Measurements from ENCODE around the gene KCNT2. TPM values are rescaled to one million over a fixed set of nuclear protein-coding genes. Genes with fewer than 3 reads are reported as not detected.
"Not testable (repeated sequence)": the region's sequence is repeated elsewhere in the genome, so short reads cannot be mapped to it uniquely, and the experiment has no call there.

The KCNT2 gene
- total RNA-seq, 1 donor, result 0.21 TPM

DNA sequence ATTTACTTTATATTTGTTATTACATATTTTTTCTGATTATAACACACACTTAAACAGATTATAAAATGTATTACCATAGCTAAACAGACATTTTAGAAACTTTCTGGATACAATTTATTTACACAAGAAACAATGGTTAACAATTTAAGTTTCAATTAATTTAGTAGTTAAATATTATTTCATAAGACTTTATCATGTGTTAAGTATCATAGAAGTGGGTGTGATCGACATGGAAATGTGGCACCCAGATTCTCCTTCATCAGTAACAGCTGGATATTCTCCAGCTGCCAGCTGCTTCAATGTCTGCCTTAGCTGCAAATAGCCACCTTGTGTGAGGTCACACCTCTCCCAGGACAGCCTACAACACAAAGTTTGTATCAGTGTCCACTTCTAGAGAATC, 97.8 kb downstream of the KCNT2 start:
- Histone ChIP-seq H3K4me3 (ENCODE audit: low read length) (no peak overlapping the region), H3K4me1 (ENCODE audit: insufficient read depth, low read length) (no peaks in the 10 kb centered on the region), H3K9me3 (ENCODE audit: low read depth, low read length) (no peaks in the 10 kb centered on the region), H3K27me3 (ENCODE audit: insufficient read depth, low read length) (no peaks in the 10 kb centered on the region)

DNA sequence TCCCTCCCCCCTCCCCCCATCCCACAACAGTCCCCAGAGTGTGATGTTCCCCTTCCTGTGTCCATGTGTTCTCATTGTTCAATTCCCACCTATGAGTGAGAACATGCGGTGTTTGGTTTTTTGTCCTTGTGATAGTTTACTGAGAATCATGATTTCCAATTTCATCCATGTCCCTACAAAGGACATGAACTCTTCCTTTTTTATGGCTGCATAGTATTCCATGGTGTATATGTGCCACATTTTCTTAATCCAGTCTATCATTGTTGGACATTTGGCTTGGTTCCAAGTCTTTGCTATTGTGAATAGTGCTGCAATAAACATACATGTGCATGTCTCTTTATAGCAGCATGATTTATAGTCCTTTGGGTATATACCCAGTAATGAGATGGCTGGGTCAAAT, 104.0 kb downstream of the KCNT2 start:
- H3K4me3 ChIP-seq (ENCODE audit: low read length); H3K27me3 ChIP-seq (ENCODE audit: insufficient read depth, low read length); H3K4me1 ChIP-seq (ENCODE audit: insufficient read depth, low read length); H3K9me3 ChIP-seq (ENCODE audit: low read depth, low read length): not testable (repeated sequence)

- Histone ChIP-seq H3K9me3 (ENCODE audit: low read depth, low read length) (no peaks in the 10 kb centered on the region), H3K4me3 (ENCODE audit: low read length) (no peak overlapping the region), H3K4me1 (ENCODE audit: insufficient read depth, low read length) (no peaks in the 10 kb centered on the region), H3K27me3 (ENCODE audit: insufficient read depth, low read length) (no peaks in the 10 kb centered on the region)
Observed at GRCh38 chr1:196502437-196502836, 105.8 kb downstream of the KCNT2 start.

DNA sequence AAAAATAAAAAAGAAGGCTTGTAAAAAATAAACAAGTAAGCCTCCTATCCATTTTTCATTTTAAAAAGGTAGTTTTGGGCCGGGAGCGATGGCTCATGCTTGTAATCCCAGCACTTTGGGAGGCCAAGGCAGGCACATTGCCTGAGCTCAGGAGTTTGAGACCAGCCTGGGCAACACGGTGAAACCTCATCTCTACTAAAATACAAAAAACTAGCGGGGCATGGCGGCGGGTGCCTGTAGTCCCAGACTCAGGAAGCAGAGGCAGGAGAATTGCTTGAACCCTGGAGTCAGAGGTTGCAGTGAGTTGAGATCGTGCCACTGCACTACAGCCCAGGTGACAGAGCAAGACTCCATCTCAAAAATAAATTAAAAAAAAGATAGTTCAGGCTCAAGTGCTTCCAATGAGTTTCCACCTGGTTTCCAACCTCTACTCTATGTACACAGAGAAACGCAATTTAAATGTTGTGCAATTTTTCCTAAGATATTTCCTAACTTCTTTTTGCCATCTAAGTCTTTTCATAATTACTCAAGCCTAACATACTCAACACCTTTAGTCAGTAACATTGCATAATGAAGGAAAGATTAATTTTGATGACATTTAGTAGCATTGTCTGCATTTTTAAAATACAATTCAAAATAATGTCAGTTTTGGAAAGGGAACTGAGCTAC, 106.3 kb downstream of the KCNT2 start:
- H3K4me1 ChIP-seq (ENCODE audit: insufficient read depth, low read length), result no peaks in the 10 kb centered on the region

GRCh38 chr1:196497817-196498216, 110.4 kb downstream of the KCNT2 start:
- H3K4me1 ChIP-seq (ENCODE audit: insufficient read depth, low read length), result no peaks in the 10 kb centered on the region
- no peaks in the 10 kb centered on the region for H3K9me3 ChIP-seq (ENCODE audit: low read depth, low read length)
- H3K27me3 ChIP-seq (ENCODE audit: insufficient read depth, low read length), result no peaks in the 10 kb centered on the region
- H3K4me3 ChIP-seq (ENCODE audit: low read length), result no peak overlapping the region

More for the DNA sequence above, 106.3 kb downstream of the KCNT2 start:
- H3K9me3 ChIP-seq (ENCODE audit: low read depth, low read length), result no peaks in the 10 kb centered on the region
- no peaks in the 10 kb centered on the region for H3K27me3 ChIP-seq (ENCODE audit: insufficient read depth, low read length)
- no peak overlapping the region for H3K4me3 ChIP-seq (ENCODE audit: low read length)

DNA sequence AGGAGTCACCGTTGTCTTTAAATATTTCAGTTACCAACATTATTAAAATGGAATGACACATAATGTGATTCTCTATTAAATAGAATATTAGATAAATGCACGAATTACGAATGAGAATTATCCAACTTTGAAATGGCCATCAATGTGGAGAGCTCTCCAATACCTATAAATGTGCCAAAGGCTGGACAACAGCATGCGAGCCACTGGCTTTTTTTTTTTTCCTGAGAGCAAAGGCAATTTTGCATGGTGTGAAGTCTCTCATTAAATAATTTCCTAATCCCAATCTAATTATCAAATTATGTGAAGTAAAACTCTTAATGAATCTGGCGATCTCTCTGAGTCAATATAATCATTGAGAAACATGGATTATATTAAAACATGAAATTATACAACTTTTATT, 113.5 kb downstream of the KCNT2 start:
- no peaks in the 10 kb centered on the region for H3K27me3 ChIP-seq (ENCODE audit: insufficient read depth, low read length)
- no peaks in the 10 kb centered on the region for H3K4me1 ChIP-seq (ENCODE audit: insufficient read depth, low read length)
- H3K4me3 ChIP-seq (ENCODE audit: low read length), result no peak overlapping the region
- no peaks in the 10 kb centered on the region for H3K9me3 ChIP-seq (ENCODE audit: low read depth, low read length)

DNA sequence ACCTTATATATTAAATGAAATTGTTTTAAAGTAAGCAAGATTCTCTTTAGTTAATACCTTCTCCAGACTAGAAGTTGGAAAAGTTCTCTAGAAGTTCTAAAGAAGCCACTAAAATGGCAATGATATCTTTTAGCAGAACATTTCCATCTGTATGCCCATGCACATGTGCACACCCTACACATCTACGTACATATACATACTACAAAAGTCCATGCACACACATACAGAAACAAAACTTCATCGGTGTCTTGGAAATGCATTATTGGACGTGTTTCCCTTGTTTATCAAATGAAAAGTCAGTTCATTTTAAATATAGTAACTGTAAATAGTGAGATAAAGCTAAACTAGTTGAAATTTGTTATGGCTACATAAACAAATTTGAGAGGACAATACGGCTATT, 114.4 kb downstream of the KCNT2 start:
- Histone ChIP-seq H3K9me3 (ENCODE audit: low read depth, low read length) (no peaks in the 10 kb centered on the region), H3K27me3 (ENCODE audit: insufficient read depth, low read length) (no peaks in the 10 kb centered on the region), H3K4me3 (ENCODE audit: low read length) (no peak overlapping the region), H3K4me1 (ENCODE audit: insufficient read depth, low read length) (no peaks in the 10 kb centered on the region)

DNA sequence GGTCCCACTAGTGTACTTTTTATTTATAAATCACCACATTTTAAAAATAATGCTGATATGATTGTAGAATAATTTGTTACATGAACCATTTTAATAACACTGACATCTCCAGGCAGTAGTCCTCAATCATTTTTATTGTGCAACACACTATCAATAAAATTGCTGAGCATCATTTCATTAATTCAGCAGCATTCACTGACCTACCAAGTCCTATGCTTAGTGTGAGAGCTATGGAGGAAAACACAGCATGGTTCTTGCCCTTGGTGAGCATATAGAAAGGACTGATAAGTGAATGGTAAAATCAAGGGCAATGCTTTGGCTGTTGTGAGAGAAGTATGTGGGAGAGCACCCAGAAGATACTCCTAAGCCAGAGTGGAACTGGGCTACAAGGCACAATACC, 119.7 kb downstream of the KCNT2 start:
- Histone ChIP-seq H3K4me1 (ENCODE audit: insufficient read depth, low read length) (no peaks in the 10 kb centered on the region), H3K9me3 (ENCODE audit: low read depth, low read length) (no peaks in the 10 kb centered on the region), H3K27me3 (ENCODE audit: insufficient read depth, low read length) (no peaks in the 10 kb centered on the region), H3K4me3 (ENCODE audit: low read length) (no peak overlapping the region)

DNA sequence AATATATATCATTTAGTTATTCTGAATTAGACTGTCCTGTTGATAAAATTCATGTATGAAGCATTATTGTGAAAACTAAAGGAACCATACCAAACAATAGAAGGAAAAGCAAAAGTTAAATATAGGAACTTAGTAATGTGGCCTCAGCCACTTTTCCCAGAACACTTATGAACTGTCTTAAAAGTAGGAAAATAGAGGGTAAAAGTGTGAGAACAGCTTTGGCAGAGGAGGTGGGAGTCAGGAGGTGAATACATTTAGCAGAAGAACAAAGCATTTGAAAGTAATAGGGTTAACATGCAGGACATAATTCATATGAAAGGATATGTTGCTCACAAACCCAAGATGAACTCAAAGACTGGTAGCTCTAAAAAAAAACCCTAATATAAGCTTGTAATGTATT, 121.9 kb downstream of the KCNT2 start:
- H3K9me3 ChIP-seq (ENCODE audit: low read depth, low read length), result no peaks in the 10 kb centered on the region
- H3K27me3 ChIP-seq (ENCODE audit: insufficient read depth, low read length), result no peaks in the 10 kb centered on the region
- H3K4me3 ChIP-seq (ENCODE audit: low read length), result no peak overlapping the region

DNA sequence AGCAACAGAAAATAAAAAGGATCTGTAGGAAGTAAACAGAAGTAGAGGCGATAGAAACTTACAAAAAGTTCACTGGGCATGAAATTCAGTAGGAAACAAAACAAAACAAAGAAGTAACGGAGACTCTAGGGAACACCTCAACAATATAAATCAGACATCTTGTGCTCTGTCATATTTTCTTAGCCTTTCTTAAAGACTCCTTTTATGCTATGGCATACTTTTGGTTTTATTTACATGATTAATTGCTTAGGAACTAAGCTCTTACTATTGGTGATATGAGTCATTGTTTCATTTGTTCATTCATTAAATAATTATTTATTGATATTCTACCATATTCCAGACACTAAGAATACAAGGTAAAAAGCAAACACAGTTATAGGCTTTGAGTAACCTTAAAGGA, 126.6 kb downstream of the KCNT2 start:
- Histone ChIP-seq H3K4me3 (ENCODE audit: low read length) (no peak overlapping the region), H3K9me3 (ENCODE audit: low read depth, low read length) (no peaks in the 10 kb centered on the region), H3K4me1 (ENCODE audit: insufficient read depth, low read length) (no peaks in the 10 kb centered on the region), H3K27me3 (ENCODE audit: insufficient read depth, low read length) (no peaks in the 10 kb centered on the region)

More for the DNA sequence above, 121.9 kb downstream of the KCNT2 start:
- H3K4me1 ChIP-seq (ENCODE audit: insufficient read depth, low read length), result no peaks in the 10 kb centered on the region

DNA sequence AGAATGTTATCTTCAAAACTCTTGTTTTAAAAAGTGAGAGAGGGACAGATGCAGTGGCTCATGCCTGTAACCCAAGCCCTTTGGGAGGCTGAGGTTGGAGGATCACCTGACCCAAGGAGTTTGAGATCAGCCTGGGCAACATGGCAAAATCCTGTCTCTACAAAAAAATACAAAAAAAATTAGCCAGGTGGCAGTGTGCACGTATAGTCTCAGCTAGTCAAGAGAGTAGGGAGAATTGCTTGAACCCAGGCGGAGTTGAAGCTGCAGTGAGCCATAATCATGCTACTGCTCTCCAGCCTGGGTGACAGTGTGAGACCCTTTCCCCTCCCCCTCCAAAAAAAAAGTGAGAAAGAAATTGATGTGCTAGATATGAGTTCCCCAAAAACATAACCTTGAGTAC, 131.0 kb downstream of the KCNT2 start:
- Histone ChIP-seq H3K9me3 (ENCODE audit: low read depth, low read length) (no peaks in the 10 kb centered on the region), H3K27me3 (ENCODE audit: insufficient read depth, low read length) (no peaks in the 10 kb centered on the region), H3K4me1 (ENCODE audit: insufficient read depth, low read length) (no peaks in the 10 kb centered on the region), H3K4me3 (ENCODE audit: low read length) (no peak overlapping the region)

GRCh38 chr1:196467230-196467925, 140.9 kb downstream of the KCNT2 start:
- Histone ChIP-seq H3K4me1 (ENCODE audit: insufficient read depth, low read length) (no peaks in the 10 kb centered on the region), H3K27me3 (ENCODE audit: insufficient read depth, low read length) (no peaks in the 10 kb centered on the region), H3K4me3 (ENCODE audit: low read length) (no peak overlapping the region)

GRCh38 chr1:196466654-196467053, 141.6 kb downstream of the KCNT2 start:
- no peaks in the 10 kb centered on the region for H3K27me3 ChIP-seq (ENCODE audit: insufficient read depth, low read length)
- no peaks in the 10 kb centered on the region for H3K9me3 ChIP-seq (ENCODE audit: low read depth, low read length)
- no peak overlapping the region for H3K4me3 ChIP-seq (ENCODE audit: low read length)
- no peaks in the 10 kb centered on the region for H3K4me1 ChIP-seq (ENCODE audit: insufficient read depth, low read length)

More at GRCh38 chr1:196467230-196467925, 140.9 kb downstream of the KCNT2 start:
- H3K9me3 ChIP-seq (ENCODE audit: low read depth, low read length), result no peaks in the 10 kb centered on the region

DNA sequence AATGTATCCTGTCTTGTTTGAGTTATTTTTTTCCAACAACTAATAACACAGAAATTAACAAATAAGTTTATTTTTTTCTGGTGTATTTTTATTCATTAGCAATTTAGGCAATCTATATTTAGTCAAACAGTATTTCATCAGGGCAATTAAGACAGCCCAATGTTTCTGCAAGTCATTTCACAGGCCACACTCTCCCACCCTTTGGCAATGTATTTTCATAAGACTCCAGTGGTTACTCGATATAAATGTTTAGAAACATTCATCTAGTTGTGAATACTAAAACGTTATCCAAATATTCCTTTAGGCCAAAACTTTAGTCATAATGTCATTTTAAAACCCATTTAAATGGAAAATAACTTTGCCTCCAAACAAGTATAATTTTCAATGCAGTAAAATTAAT, 142.1 kb downstream of the KCNT2 start:
- no peaks in the 10 kb centered on the region for H3K9me3 ChIP-seq (ENCODE audit: low read depth, low read length)
- H3K4me3 ChIP-seq (ENCODE audit: low read length), result no peak overlapping the region
- no peaks in the 10 kb centered on the region for H3K4me1 ChIP-seq (ENCODE audit: insufficient read depth, low read length)
- H3K27me3 ChIP-seq (ENCODE audit: insufficient read depth, low read length), result no peaks in the 10 kb centered on the region

DNA sequence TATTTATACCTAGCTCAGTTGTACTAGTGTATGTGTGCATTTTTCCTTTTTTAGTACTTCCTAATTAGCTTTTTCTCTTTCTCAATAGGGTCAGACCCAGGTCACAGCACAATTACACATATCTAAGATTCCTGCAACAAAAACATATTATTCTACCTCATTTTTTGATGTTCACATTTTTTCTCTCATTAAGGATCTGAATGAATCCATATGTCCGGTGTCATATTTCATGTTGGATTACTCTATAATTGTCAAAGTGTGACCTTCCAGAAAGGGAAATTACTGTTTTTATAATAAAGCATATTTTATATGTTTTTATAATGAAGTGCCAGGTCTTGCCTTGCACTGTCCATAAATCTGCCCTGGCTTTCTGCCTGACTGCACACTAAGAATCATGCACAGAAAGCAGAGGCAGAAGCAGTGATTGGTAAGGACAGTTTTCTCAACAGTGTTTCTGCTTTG, 143.7 kb downstream of the KCNT2 start:
- Histone ChIP-seq H3K27me3 (ENCODE audit: insufficient read depth, low read length) (no peaks in the 10 kb centered on the region), H3K4me1 (ENCODE audit: insufficient read depth, low read length) (no peaks in the 10 kb centered on the region), H3K9me3 (ENCODE audit: low read depth, low read length) (no peaks in the 10 kb centered on the region), H3K4me3 (ENCODE audit: low read length) (no peak overlapping the region)

- H3K27me3 ChIP-seq (ENCODE audit: insufficient read depth, low read length), result no peaks in the 10 kb centered on the region
- no peaks in the 10 kb centered on the region for H3K9me3 ChIP-seq (ENCODE audit: low read depth, low read length)
Observed at GRCh38 chr1:196462086-196462485, 146.2 kb downstream of the KCNT2 start.

More at GRCh38 chr1:196462086-196462485, 146.2 kb downstream of the KCNT2 start:
- Histone ChIP-seq H3K4me1 (ENCODE audit: insufficient read depth, low read length) (no peaks in the 10 kb centered on the region), H3K4me3 (ENCODE audit: low read length) (no peak overlapping the region)
